Cardiac muscle cell (in vitro differentiated cells and primary cell): ENCODE measurements around the gene USP7. TPM values are rescaled to one million over a fixed set of nuclear protein-coding genes. Genes with fewer than 3 reads are reported as not detected.
A peak's percentile ranks its signal among the peaks of the same experiment; 100 is the strongest.
"Not testable (repeated sequence)": the region's sequence is repeated elsewhere in the genome, so short reads cannot be mapped to it uniquely, and the experiment has no call there.

Source experiments
- DNase-seq, 2 donors: peaks; one replicate each; pipeline versions ENCODE4 v3.0.0 to v3.0.0-alpha.2; 2010 to 2017; ENCODE audit warnings: low read depth in 1 of 2, low spot score in 1 of 2
- H3K27ac ChIP-seq: fragments of 200-600 bp; sonication (generic); 2 replicates; pipeline ENCODE4 v1.5.1; 2016
- H3K27me3 ChIP-seq: fragments of 200-600 bp; sonication (generic); 2 replicates; pipeline ENCODE4 v1.6.0; 2016; ENCODE audit warnings: control low read depth
- H3K36me3 ChIP-seq: fragments of 200-600 bp; sonication (generic); 2 replicates; pipeline ENCODE4 v1.5.1; 2016; ENCODE audit warnings: control low read depth
- H3K4me1 ChIP-seq: fragments of 200-600 bp; sonication (generic); 2 replicates; pipeline ENCODE4 v1.8.1; 2017; ENCODE audit warnings: low read depth, mild to moderate bottlenecking, mixed run types
- H3K4me3 ChIP-seq: fragments of 200-600 bp; sonication (generic); 2 replicates; pipeline ENCODE4 v1.5.1; 2016; ENCODE audit warnings: mild to moderate bottlenecking
- H3K9me3 ChIP-seq: fragments of 200-600 bp; sonication (generic); 2 replicates; pipeline ENCODE4 v1.5.1; 2017; ENCODE audit warnings: low read depth, mild to moderate bottlenecking, control low read depth
- polyA plus RNA-seq: library from polyadenylated mRNA; unstranded; fragments of >200 nt; fragmentation: Nextera tagmentation; extraction: Ambion mirVana; gene quantifications from 2 replicates; pipeline ENCODE4 v1.2.1, GENCODE V29; 2016
- total RNA-seq: library from RNA; depleted of rRNA; stranded (reverse); fragments of >200 nt; gene quantifications from 2 replicates; pipeline ENCODE4 v1.2.3, GENCODE V29; 2016
- TF ChIP-seq, protein P1 (sequence below): IDR thresholded peaks from 2 replicates; pipeline ENCODE4 v1.5.1; 2012; ENCODE audit warnings: low read depth, mild to moderate bottlenecking, low read length

The USP7 gene
- total and polyA plus RNA-seq, 2 experiments from 2014 or later = 45.1 to 77.0 TPM

DNA sequence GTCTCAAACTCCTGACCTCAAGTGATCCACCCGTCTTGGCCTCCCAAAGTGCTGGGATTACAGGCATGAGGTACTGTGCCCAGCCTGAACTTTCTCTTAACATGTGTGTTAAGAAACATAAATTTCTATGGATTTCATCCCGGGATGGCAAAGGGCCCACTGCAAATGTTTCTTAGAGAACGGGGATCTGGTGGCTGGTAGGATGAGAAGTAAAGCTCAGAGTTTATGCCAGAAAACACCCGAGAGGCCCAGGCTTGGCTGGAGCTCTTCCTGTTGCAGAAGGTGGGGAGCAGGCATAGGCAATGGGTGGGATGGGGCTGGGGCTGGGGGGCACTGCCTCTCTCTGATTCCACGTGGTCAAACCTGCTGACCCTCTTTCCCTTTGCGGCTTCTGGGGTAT lies 89.3 kb downstream of the USP7 start:
- TF ChIP-seq, protein P1, sequence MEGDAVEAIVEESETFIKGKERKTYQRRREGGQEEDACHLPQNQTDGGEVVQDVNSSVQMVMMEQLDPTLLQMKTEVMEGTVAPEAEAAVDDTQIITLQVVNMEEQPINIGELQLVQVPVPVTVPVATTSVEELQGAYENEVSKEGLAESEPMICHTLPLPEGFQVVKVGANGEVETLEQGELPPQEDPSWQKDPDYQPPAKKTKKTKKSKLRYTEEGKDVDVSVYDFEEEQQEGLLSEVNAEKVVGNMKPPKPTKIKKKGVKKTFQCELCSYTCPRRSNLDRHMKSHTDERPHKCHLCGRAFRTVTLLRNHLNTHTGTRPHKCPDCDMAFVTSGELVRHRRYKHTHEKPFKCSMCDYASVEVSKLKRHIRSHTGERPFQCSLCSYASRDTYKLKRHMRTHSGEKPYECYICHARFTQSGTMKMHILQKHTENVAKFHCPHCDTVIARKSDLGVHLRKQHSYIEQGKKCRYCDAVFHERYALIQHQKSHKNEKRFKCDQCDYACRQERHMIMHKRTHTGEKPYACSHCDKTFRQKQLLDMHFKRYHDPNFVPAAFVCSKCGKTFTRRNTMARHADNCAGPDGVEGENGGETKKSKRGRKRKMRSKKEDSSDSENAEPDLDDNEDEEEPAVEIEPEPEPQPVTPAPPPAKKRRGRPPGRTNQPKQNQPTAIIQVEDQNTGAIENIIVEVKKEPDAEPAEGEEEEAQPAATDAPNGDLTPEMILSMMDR = no peak
- H3K27me3 ChIP-seq = no peaks in the 10 kb centered on the region
- no peaks in the 10 kb centered on the region for H3K36me3 ChIP-seq
- no peak overlapping the region for H3K27ac ChIP-seq
- H3K9me3 ChIP-seq = no peaks in the 10 kb centered on the region
- peak in 1 of 2 donors; percentile 64 for DNase-seq
- no peaks in the 10 kb centered on the region for H3K4me1 ChIP-seq
- no peak overlapping the region for H3K4me3 ChIP-seq

DNA sequence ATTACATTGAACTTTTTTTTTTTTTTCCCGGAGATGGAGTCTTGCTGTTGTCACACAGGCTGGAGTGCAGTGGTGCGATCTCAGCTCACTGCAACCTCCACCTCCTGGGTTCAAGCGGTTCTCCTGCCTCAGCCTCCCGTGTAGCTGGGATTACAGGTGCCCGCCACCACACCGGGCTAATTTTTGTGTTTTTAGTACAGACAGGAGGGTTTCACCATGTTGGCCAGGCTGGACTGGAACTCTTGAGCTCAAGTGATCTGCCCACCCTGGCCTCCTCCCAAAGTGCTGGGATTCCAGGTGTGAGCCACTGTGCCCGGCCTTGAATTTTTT lies 89.9 kb downstream of the USP7 start:
- H3K4me3 ChIP-seq = not testable (repeated sequence)

DNA sequence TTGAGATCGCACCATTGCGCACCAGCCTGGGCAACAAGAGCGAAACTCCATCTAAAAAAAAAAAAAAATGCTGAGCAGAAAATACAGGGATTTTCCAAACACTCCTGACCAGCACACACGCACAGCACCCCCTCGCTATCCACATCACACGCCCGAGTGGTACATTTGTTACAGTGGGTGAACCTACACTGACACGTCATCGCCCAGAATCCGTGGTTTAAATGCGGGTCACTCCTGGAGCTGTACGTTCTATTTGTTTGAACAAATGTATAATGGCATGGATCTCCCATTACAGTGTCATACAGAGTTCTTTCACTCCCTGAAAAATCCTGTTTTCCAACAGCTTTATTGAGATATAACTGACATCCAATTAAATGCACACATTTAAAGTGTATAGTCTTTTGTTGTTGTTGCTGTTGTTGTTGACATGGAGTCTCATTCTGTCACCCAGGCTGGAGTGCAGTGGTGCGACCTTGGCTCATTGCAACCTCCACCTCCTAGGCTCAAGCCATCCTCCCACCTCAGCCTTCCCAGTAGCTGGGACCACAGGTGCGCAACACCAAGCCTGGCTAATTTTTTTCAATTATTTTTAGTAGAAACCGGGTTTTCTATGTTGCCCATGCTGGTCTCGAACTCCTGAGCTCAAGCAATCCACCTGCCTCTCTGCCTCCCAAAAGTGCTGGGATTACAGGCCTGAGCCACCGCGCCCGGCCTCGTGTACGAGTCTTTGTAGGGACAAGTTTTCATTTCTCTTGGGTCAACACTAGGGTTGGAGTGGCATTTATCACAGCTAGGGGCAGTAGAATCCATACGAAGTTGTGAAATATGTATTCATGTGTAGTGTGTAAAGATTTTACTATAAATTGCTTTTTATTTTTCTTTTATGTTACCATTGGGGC lies 90.5 kb downstream of the USP7 start:
- Histone ChIP-seq H3K36me3 (no peaks in the 10 kb centered on the region), H3K9me3 (no peaks in the 10 kb centered on the region), H3K4me1 (no peaks in the 10 kb centered on the region), H3K27me3 (no peaks in the 10 kb centered on the region), H3K27ac (no peak overlapping the region), H3K4me3 (no peak overlapping the region)
- no peak for DNase-seq
- TF ChIP-seq, protein P1 = peak; percentile 15

More for the DNA sequence above, 89.9 kb downstream of the USP7 start:
- H3K27me3 ChIP-seq, DNase-seq, H3K4me1 ChIP-seq, H3K27ac ChIP-seq, H3K36me3 ChIP-seq, H3K9me3 ChIP-seq: not testable (repeated sequence)

DNA sequence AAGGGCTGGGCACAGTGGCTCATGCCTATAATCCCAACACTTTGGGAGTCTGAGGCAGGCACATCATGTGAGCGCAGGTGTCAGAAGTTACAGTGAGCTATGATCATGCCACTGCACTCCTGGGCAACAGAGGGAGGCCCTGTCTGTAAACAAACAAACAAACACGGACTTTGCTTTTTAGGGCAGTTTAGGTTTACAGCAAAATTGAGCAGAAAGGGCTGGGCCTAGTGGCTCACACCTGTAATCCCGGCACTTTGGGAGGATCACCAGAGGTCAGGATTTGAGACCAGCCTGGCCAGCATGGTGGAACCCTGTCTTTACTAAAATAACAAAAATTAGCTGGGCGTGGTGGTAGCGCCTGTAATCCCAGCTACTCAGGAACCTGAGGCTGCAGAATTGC lies 91.6 kb downstream of the USP7 start:
- TF ChIP-seq, protein P1 = no peak
- Histone ChIP-seq H3K27ac (no peak overlapping the region), H3K4me3 (no peak overlapping the region), H3K27me3 (no peaks in the 10 kb centered on the region), H3K4me1 (no peaks in the 10 kb centered on the region), H3K36me3 (no peaks in the 10 kb centered on the region), H3K9me3 (no peaks in the 10 kb centered on the region)
- DNase-seq = no peak

DNA sequence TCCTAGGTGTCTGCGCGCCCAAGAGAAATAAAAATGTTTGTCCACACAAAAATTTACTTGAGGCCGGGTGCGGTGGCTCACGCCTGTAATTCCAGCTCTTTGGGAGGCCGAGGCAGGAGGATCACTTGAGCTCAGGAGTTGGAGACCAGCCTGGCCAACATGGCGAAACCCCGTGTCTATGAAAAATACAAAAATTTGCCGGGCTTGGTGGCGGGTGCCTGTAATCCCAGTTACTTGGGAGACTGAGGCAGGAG lies 93.8 kb downstream of the USP7 start:
- H3K9me3 ChIP-seq, H3K4me3 ChIP-seq, H3K27me3 ChIP-seq, H3K36me3 ChIP-seq, DNase-seq, H3K27ac ChIP-seq: not testable (repeated sequence)
- H3K4me1 ChIP-seq = peaks cover 13% of the 10 kb centered on the region

DNA sequence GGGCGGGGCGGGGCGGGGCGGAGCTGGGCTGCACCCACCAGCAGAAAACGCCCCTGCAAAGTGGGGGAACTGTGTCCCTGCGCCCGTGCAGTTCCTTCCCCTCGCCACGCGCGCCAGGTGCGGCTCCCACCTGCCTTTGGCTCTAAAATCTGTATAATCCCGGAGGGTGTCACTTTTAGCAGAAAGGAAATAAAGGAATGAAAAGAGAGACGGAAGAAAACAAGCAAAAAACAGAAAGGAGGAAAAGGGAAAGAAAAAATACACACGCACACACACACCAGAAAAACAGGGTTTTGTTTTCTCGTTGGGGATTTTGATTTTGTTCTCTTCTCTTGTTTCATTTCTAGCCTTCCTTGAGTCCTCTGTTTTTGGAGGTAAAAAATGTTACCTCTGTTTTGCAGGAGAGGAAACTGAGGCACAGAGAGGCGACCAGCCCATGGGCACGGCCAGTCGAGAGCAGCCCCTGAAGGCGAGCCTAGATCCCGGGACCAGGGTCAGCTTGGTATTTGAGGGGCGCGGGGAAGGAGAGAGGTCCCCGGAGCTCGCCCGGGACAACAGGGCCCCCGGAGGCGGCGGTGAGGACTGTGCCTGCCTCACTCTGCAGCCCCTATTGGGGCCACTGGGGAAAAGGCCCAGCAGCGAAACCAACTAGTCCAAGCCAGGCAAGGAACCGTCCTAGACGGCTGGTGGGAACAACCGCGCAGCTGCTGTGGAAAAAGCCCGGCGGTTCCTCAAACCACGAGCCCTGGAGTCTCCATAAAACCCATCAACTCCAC lies 94.3 kb downstream of the USP7 start:
- Histone ChIP-seq H3K36me3 (no peaks in the 10 kb centered on the region), H3K27ac (no peak overlapping the region), H3K27me3 (no peaks in the 10 kb centered on the region), H3K4me1 (peaks cover 18% of the 10 kb centered on the region), H3K4me3 (peak overlapping the region; percentile 97), H3K9me3 (no peaks in the 10 kb centered on the region)
- TF ChIP-seq, protein P1 = no peak
- no peak for DNase-seq
